GM12878 (cell line): Measurements from ENCODE around the gene PUM2. TPM values are rescaled to one million over a fixed set of nuclear protein-coding genes. Genes with fewer than 3 reads are reported as not detected.

Source experiments
- ATAC-seq: fragments of 200-7000 bp; cut with Tn5 transposase; 3 replicates; pipeline ENCODE4 v1.9.1; 2020; ENCODE audit warnings: mild to moderate bottlenecking, moderate library complexity
- BruUV-seq: library from RNA; stranded (reverse); fragments of 400-500 nt; replicated peaks from 2 replicates; lab custom pipeline; 2021; lab: Mats Ljungman, UMichigan
- CTCF ChIA-PET: fragments of 300-600 bp; sonication (Branson Sonifier 250); formaldehyde crosslinking; extraction: SDS; loops from one replicate; lab custom pipeline; 2021; ENCODE audit warnings: inconsistent platforms; lab: Yijun Ruan, JAX
- POLR2A ChIA-PET: fragments of 350-600 bp; formaldehyde crosslinking; extraction: SDS; loops from one replicate; lab custom pipeline; 2021; ENCODE audit warnings: inconsistent platforms; lab: Charles Lee
- RAD21 ChIA-PET: fragments of 300-600 bp; sonication (Branson Sonifier 250); formaldehyde crosslinking; loops from one replicate; lab custom pipeline; 2023; ENCODE audit warnings: antibody characterized with exemption; ENCODE audit not compliant: unreplicated experiment; lab: Charles Lee
- SMC1A ChIA-PET: fragments of 300-600 bp; sonication (Branson Sonifier 250); formaldehyde crosslinking; loops from one replicate; lab custom pipeline; 2023; ENCODE audit not compliant: unreplicated experiment, uncharacterized antibody; lab: Charles Lee
- DNase-seq: peaks from one replicate; pipeline ENCODE4 v3.0.0-alpha.2; 2011; ENCODE audit warnings: low read depth, low spot score
- FAIRE-seq: peaks from 3 replicates; lab custom pipeline; 2011; peaks lifted over from hg19 to GRCh38; lab: Jason Lieb, UNC
- H2AFZ ChIP-seq: 2 replicates; pipeline ENCODE4 v1.6.0; 2011; ENCODE audit warnings: low read depth, low read length, control low read depth; ENCODE audit not compliant: control insufficient read depth
- H3K27ac ChIP-seq: 2 replicates; pipeline ENCODE4 v1.5.1; 2011; ENCODE audit warnings: control low read depth; ENCODE audit not compliant: control insufficient read depth, insufficient read depth
- H3K27me3 ChIP-seq, 2 experiments: replicated peaks in 1 of 2; 2 replicates each; pipeline versions ENCODE4 v1.6.0 to v1.6.1; 2011; ENCODE audit warnings: low read length in 1 of 2; ENCODE audit not compliant: control insufficient read depth in 2 of 2, insufficient read depth in 2 of 2
- H3K36me3 ChIP-seq, 2 experiments: 2 replicates each; pipeline ENCODE4 v1.5.1; 2011; ENCODE audit warnings: low read length in 1 of 2; ENCODE audit not compliant: control insufficient read depth in 2 of 2, insufficient read depth in 2 of 2
- H3K4me1 ChIP-seq: 2 replicates; pipeline ENCODE4 v1.6.1; 2011; ENCODE audit warnings: mild to moderate bottlenecking, low read length, moderate library complexity, mixed read lengths; ENCODE audit not compliant: control insufficient read depth, insufficient read depth
- H3K4me2 ChIP-seq: 2 replicates; pipeline ENCODE4 v1.6.0; 2011; ENCODE audit warnings: control low read depth; ENCODE audit not compliant: control insufficient read depth, insufficient read depth
- H3K4me3 ChIP-seq: fragments of 200-600 bp; sonication (generic); 2 replicates; pipeline ENCODE4 v1.5.1; 2016
- H3K79me2 ChIP-seq: 2 replicates; pipeline ENCODE4 v1.6.0; 2011; ENCODE audit warnings: low read length; ENCODE audit not compliant: control insufficient read depth, insufficient read depth
- H3K9ac ChIP-seq: 2 replicates; pipeline ENCODE4 v1.8.0; 2011; ENCODE audit warnings: low read length, control low read depth, mixed read lengths; ENCODE audit not compliant: control insufficient read depth, insufficient read depth
- H3K9me3 ChIP-seq: replicated peaks from 3 replicates; pipeline ENCODE4 v1.5.1; 2011; ENCODE audit warnings: mild to moderate bottlenecking, low read length; ENCODE audit not compliant: control insufficient read depth, insufficient read depth
- H4K20me1 ChIP-seq: 2 replicates; pipeline ENCODE4 v1.6.0; 2011; ENCODE audit not compliant: control insufficient read depth, insufficient read depth
- BHLHE40 ChIP-seq, 2 experiments: fragments of 450-650 bp in 1 of 2; IDR thresholded peaks; 2 replicates each; pipeline ENCODE4 v1.6.1; 2011 to 2017; ENCODE audit warnings: low read depth in 2 of 2, borderline replicate concordance in 1 of 2, improper control_type of control experiment in 1 of 2, low read length in 1 of 2, mild to moderate bottlenecking in 1 of 2
- CTCF ChIP-seq, 3 experiments: IDR thresholded peaks in 2 of 3; conservative IDR thresholded peaks in 1 of 3; 2 replicates each; pipeline ENCODE4 v1.5.1; 2011; ENCODE audit warnings: low read depth in 3 of 3, low read length in 3 of 3, mild to moderate bottlenecking in 3 of 3, control low read depth in 2 of 3, moderate library complexity in 2 of 3, inconsistent platforms in 1 of 3, mixed read lengths in 1 of 3; ENCODE audit not compliant: control insufficient read depth in 2 of 3, insufficient read depth in 1 of 3; ENCODE audit errors: extremely low read depth in 1 of 3
- RAD21 ChIP-seq: IDR thresholded peaks from 2 replicates; pipeline ENCODE4 v1.6.1; 2011; ENCODE audit warnings: mild to moderate bottlenecking, low read depth, low read length, moderate library complexity; ENCODE audit not compliant: insufficient read depth
- RELA ChIP-seq: fragments of 450-650 bp; IDR thresholded peaks from 2 replicates; pipeline ENCODE4 v1.8.0; 2014; ENCODE audit warnings: borderline replicate concordance; ENCODE audit not compliant: partially characterized antibody
- TBL1XR1 ChIP-seq: IDR thresholded peaks from 2 replicates; pipeline ENCODE4 v1.6.1; 2012; ENCODE audit warnings: low read depth, low read length, improper control_type of control experiment
- ZNF592 ChIP-seq: fragments of 450-650 bp; IDR thresholded peaks from 2 replicates; pipeline ENCODE4 v1.6.1; 2017; ENCODE audit warnings: mild to moderate bottlenecking, moderate library complexity
- ZNF622 ChIP-seq: fragments of 450-650 bp; IDR thresholded peaks from 2 replicates; pipeline ENCODE4 v1.6.1; 2017; ENCODE audit warnings: mild to moderate bottlenecking, inconsistent platforms
- WGBS: methylation state at CpG from one replicate; pipeline ENCODE4 v1.1.6; 2016; ENCODE audit warnings: low lambda C conversion rate; ENCODE audit not compliant: insufficient replicate concordance, insufficient coverage; ENCODE audit errors: missing lambda C conversion rate; 5-methylcytosine and 5-hydroxymethylcytosine counted together
- in situ Hi-C: fragments of 300-500 bp; cut with MboI; formaldehyde crosslinking; loops from 9 replicates; pipeline ENCODE4 v1.14.3; 2018; ENCODE audit warnings: mixed read lengths
- intact Hi-C: fragments of 100-400 bp; cut with micrococcal nuclease; formaldehyde crosslinking; loops from one replicate; pipeline ENCODE4 v1.14.2; 2022; ENCODE audit not compliant: unreplicated experiment
- polyA plus RNA-seq, 11 experiments: library from polyadenylated mRNA; depleted of rRNA in 4 of 11; unstranded in 6 of 11; stranded (reverse) in 5 of 11; fragments of >200 nt; fragmentation: Nextera tagmentation in 4 of 11; fragmentation: Illumina TruSeq in 1 of 11; extraction: Ambion mirVana in 4 of 11; extraction: Trizol in 1 of 11; gene quantifications; 1 replicate in 1 of 11; 2 replicates in 10 of 11; pipeline versions ENCODE4 v1.2.1 to v1.2.3, GENCODE V29; 2011 to 2016; ENCODE audit warnings: inconsistent platforms in 2 of 11, missing spikeins in 2 of 11, low read depth in 1 of 11
- total RNA-seq, 4 experiments: library from RNA; depleted of rRNA in 3 of 4; stranded (reverse); fragments of >200 nt in 3 of 4; fragmentation: Illumina TruSeq in 1 of 4; extraction: Trizol in 1 of 4; gene quantifications; 2 replicates each; pipeline versions ENCODE4 v1.2.1 to v1.2.3, GENCODE V29; 2013 to 2021

The PUM2 gene
- total and polyA plus RNA-seq, 10 of the 15 experiments (the other 5 are each of a cell fraction or from before 2014, with no cell fraction given), result 14.5 to 87.6 (median 29.4) TPM

- ATAC-seq (no peak), DNase-seq (no peak), FAIRE-seq (no peak)
- WGBS, result 32% methylated on average over 3 of the region's 3 CpGs
- ChIA-PET POLR2A (interaction anchor here (0.7 kb wide), 1 partner anchor 250 kb away, joined by 4 read pairs; no protein-coding TSS in a partner anchor), SMC1A (interaction anchor here (0.7 to 1.1 kb wide), 3 partner anchors 8 to 161 kb away, joined by 3 read pairs; no protein-coding TSS in a partner anchor), RAD21 (no interaction called here), CTCF (interaction anchor here (0.6 kb wide), 2 partner anchors 12 to 224 kb away, joined by 3 read pairs; no protein-coding TSS in a partner anchor)
- Histone ChIP-seq H3K9ac (no peak overlapping the region), H3K79me2 (no peaks in the 10 kb centered on the region), H3K36me3 (no peaks in the 10 kb centered on the region), H2AFZ (no peak overlapping the region), H3K4me3 (no peak overlapping the region), H3K4me1 (no peaks in the 10 kb centered on the region), H3K4me2 (no peak overlapping the region), H4K20me1 (no peaks in the 10 kb centered on the region), H3K9me3 (peaks cover 3% of the 10 kb centered on the region; the same call in 2 of the 3 replicates), H3K27me3 (no peaks in the 10 kb centered on the region), H3K27ac (no peak overlapping the region)
- in situ Hi-C loops, result no loop called here
- no TSS peak for BruUV-seq
- TF ChIP-seq CTCF (IDR thresholded peaks at IDR 0.05 in 2 of 3, conservative IDR thresholded peaks at IDR 0.05 in 1 of 3; ENCODE audit: control insufficient read depth in 2 of 3, extremely low read depth in 1 of 3, insufficient read depth in 1 of 3, low read depth in 3 of 3, low read length in 3 of 3) (no peak), RELA (no peak), TBL1XR1 (no peak), ZNF592 (no peak), ZNF622 (no peak), BHLHE40 (IDR thresholded peaks at IDR 0.05; ENCODE audit: borderline replicate concordance in 1 of 2, low read depth in 2 of 2, low read length in 1 of 2) (no peak), RAD21 (no peak)
- intact Hi-C loops, result no loop called here
These were observed 22.4 kb upstream of the PUM2 start for GRCh38 chr2:20372896-20373640.
